Fibroblast of pulmonary artery (primary cell): Measurements from ENCODE around the gene PLXNA3.

Source experiments
- DNase-seq: peaks from one replicate; pipeline ENCODE4 v3.0.0-alpha.2; 2010; ENCODE audit warnings: low read depth
- H3K4me3 ChIP-seq: replicated peaks from 2 replicates; pipeline ENCODE4 v1.5.1; 2011; ENCODE audit warnings: low read depth, mild to moderate bottlenecking, control low read depth, low read length, moderate library complexity
- TF ChIP-seq, protein P1 (sequence below): IDR thresholded peaks from 2 replicates; pipeline ENCODE4 v1.5.1; 2011; ENCODE audit warnings: mild to moderate bottlenecking, control low read depth, low read length, inconsistent platforms; ENCODE audit errors: missing control alignments

Gene PLXNA3

DNA sequence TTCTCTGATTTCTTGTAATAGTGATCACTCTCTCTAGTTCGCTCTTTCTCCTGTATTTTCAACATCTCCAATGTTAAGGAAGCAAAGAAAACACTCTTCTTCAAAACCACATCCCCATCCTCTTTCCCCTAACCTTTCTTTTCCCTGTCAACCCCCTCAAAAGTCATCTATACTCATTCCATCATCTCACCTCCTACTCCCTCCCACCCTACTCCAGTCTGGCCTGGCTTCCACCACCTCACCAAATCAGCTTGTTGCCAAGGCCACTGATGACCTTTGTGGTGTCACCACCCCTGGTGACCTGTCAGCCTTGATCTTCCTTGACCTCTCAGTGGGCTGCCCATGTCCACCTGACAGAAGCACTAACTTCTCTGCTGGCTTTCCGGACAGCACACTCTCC is 55.6 kb downstream of the PLXNA3 start:
- DNase-seq = no peak

DNA sequence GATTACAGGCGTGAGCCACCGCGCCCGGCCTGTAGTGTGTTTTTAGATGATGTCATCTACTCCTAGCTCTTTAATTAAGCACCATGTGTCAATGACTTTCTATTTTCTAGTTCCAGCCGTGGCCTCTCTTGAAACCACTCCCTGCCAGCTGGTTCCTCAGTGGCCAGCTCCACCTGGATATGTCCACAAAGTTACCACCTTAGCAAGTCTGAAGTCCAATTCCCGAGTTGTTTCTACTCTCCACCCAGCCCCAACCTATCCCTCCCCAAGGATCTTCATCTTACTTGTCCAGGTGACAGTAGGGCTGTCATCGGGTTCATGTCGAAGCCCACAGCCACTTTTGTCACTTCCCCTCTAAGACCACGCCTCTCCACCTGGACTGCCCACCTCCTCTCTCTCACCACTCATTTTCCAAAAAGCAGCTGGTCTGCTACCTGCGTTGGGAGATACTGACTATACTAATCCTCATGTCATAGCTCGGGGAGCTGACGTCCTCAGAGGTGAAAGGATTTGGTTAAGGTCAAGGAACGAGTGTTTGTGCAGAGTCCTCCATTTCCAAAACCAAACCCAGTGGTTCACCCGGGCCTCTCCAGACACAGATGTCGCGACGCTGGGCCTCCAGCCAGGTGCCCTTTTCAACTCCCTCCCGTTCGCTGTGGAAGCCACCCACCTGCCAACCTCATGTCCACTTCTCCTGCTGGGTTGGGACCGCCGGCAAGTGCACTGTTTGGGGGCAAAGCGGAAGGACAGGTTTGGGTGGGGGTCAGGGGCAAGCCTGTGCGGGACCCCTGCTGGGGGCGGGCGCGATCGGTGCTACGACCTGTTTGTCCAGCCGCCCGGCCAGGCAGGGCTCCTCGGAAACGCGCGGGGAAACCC is 57.2 kb downstream of the PLXNA3 start:
- TF ChIP-seq, protein P1, sequence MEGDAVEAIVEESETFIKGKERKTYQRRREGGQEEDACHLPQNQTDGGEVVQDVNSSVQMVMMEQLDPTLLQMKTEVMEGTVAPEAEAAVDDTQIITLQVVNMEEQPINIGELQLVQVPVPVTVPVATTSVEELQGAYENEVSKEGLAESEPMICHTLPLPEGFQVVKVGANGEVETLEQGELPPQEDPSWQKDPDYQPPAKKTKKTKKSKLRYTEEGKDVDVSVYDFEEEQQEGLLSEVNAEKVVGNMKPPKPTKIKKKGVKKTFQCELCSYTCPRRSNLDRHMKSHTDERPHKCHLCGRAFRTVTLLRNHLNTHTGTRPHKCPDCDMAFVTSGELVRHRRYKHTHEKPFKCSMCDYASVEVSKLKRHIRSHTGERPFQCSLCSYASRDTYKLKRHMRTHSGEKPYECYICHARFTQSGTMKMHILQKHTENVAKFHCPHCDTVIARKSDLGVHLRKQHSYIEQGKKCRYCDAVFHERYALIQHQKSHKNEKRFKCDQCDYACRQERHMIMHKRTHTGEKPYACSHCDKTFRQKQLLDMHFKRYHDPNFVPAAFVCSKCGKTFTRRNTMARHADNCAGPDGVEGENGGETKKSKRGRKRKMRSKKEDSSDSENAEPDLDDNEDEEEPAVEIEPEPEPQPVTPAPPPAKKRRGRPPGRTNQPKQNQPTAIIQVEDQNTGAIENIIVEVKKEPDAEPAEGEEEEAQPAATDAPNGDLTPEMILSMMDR = no peak
- peak overlapping the region; percentile 69 for H3K4me3 ChIP-seq
- DNase-seq = no peak

More for the DNA sequence above, 55.6 kb downstream of the PLXNA3 start:
- no peak overlapping the region for H3K4me3 ChIP-seq
- TF ChIP-seq, protein P1 = no peak

DNA sequence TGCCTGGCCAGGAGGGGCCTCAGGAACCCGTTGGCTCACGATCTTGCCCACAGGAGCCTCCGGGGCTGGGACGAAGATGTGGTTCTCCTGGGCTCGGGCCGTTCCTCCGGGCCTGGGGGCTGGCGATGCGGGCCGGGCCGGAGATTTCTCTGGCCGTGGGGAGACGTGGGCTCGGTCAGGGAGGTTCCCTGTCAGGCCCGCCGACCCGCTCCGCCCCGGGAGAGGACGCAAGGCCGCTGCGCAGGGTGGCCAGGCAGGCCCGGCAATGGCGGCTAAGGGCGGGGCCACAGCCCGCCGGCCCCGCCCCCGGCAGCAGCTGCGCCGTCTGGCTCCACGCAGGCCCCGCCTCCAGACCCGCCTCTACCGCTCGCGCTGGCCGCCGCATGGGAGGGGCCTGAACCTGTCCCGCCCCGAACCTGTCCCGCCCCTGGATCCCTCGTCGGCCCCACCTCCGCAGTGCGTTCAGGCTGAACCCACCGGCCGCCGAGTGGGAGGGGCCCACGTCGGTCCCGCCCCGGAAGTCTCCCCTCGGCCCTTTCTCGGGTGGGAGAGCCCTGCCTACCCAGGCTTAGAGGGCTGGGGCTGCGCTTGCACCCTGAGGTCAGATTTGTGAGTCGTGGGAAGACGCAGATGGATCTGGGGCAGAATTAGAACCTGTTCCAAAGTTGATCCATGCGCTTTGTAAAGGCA is 58.0 kb downstream of the PLXNA3 start, which contains the start of gene FAM3A:
TSS of gene FAM3A (minus strand) at position 267 of the 690 bp plus-strand sequence. CDS start 460 bp downstream, outside the sequence.
- DNase-seq = peak; percentile 91
- TF ChIP-seq, protein P1 = no peak
- H3K4me3 ChIP-seq = peak within 1 kb of the TSS; percentile 69

DNA sequence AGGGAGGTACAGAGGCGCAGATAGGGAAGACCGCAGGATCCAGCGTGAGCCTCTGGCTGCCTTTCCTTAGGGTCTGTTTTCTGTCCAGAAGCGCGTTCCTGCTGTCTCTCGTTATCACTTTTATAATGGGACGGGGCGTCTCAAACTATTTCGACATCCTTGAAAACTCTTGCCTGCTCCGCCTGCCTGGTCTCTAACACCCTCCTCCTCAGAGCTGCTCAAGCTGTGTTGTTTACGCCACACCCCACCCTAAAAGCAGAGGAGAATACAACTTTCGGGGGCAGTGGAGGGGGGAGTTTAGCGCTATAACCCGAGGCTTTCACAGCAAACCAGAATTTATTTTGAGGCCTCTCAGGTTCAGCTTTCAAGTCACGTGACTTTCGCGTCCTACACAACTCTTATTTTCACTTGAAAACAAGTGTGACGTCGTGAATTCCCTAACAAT is 58.6 kb downstream of the PLXNA3 start:
- DNase-seq = peak; percentile 89
- TF ChIP-seq, protein P1 = no peak
- peak overlapping the region; percentile 48 for H3K4me3 ChIP-seq

DNA sequence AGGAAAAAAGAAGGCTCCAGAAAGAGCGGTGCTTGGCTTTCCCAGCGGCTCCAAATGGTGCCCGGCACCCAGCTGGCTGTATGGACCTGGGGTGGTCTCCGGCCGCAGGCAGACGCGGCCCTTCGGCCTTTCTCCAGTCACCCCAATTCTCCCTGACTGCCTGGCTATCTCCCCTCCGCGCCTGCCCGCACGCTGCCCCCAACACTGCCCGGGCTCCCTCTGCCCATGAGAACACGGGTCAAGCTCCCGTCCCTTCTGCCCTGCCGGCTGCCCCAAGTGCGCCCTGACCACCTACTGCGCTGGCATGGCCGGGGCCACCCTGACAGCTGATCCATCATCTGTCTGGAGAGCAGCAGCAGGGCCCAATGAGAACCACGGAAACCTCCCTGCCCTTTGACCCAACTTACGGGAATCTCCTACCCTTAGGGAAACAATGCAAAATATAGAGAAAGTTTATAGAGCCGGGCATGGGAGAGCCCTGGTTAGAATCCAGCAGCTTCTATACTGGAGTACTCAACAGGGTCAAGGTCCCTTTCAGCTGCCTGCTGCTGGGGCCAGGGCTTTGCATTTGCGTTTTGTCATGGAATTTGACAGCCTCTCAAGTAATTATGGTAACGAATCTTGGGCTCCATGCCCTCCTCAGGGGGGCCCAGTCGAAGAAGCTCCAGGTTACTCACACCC is 59.2 kb downstream of the PLXNA3 start:
- TF ChIP-seq, protein P1 = no peak
- DNase-seq = no peak
- no peak overlapping the region for H3K4me3 ChIP-seq

DNA sequence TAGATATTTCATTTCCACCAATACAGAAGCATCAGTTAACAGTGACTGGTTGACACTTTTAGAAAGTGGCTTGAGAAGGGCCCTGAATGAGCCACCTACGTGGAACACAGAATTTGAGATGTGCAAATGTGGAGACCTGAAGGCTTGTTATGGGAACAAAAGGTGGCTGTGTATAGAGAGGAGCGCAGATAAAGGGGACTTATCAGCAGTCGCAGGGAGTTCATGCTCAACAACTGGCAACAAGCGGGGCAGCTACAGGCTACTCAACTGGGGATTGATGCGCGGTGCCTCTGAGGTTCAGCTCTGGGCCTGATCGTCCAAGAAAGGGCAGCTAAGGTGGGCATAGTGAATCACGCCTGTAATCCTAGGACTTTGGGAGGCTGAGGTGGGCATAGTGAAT is 61.3 kb downstream of the PLXNA3 start:
- TF ChIP-seq, protein P1 = no peak
- H3K4me3 ChIP-seq = no peak overlapping the region
- no peak for DNase-seq
